Activated CD8-positive, alpha-beta memory T cell treated with anti-CD3 and anti-CD28 coated beads, Interleukin-2, amount 50 U/mL, for 48 hours (primary cell): Measurements from ENCODE around the gene UPB1.
"Not testable (repeated sequence)": the region's sequence is repeated elsewhere in the genome, so short reads cannot be mapped to it uniquely, and the experiment has no call there.

Source experiments
- DNase-seq: peaks from one replicate; pipeline ENCODE4 v3.0.0-alpha.2; 2020

UPB1 gene

DNA sequence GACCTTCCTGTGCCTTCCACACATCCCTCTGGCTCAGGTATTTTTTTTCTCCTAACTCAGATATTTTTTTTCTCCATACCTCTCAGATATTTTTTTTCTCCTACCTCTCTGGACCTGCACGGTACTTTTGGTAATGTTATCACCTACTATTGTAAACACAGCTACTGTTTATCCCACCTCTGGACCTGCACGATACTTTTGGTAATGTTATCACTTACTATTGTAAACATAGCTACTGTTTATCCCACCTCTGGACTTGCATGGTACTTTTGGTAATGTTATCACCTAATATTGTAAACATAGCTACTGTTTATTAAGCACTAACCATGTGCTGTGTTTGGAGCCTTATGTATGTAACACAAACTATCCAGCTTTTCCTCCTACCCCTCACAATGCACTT lies 12.1 kb upstream of the UPB1 start:
- DNase-seq: no peak

DNA sequence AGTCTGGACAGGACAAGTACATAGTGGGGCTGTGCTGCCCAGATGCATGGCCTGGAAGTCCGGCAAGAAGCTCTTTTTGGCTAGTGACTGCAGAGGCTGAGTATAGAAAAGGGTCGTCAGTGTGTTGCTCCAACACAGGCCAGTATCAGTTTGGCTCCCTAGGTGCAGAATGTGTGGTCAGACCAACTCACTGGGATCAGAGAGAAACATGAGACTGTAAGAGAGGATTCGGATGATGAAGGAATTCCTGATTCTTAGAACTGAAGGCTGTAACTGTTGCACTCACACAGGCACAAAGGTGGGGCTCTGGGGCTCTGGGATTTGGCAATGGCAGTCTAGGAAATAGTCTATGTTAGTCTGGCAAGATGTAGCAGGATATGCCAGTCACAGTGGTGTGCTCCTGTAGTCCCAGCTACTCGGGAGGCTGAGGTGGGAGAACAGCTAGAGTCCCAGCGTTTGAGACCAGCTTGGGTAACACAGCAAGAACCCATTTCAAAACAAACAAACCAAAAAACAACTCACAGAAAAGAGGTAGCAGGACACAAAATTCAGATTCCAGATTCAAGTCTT lies 11.1 kb upstream of the UPB1 start:
- DNase-seq: no peak

DNA sequence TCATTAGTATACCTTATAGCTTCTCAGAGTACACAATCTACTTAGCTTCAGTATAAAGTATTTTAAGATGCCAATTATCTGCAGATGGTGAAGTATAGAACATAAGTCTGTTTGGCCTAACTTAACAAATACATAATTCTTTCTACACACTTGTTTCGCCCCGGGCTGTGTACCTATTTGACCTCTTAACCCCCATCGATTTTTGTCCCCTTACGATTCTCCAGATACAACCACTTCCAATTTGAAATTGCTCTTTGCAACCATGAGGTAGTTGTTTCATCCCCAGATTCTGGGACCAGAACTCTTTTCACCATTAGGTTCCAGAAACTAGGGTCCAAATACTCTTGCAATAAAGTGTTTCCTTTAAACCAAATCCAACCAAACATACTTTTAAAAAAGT lies 10.0 kb upstream of the UPB1 start:
- DNase-seq: no peak

DNA sequence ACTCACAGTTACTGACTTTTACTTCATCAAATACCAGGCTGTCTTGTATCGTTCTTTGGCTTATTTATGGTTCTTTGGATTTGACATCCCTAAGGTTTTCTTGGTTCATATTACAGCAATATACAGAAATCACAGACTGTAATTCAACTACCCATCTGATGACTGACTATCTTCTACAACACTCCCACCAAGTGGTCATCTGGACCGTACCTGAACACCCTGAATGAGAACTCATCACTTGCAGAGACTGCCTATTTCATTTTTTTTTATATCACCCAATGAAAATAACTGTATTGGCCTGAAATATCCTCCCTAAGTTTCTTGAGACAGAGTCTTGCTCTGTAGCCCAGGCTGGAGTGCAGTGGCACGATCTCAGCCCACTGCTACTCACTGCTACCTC lies 9.5 kb upstream of the UPB1 start:
- no peak for DNase-seq

DNA sequence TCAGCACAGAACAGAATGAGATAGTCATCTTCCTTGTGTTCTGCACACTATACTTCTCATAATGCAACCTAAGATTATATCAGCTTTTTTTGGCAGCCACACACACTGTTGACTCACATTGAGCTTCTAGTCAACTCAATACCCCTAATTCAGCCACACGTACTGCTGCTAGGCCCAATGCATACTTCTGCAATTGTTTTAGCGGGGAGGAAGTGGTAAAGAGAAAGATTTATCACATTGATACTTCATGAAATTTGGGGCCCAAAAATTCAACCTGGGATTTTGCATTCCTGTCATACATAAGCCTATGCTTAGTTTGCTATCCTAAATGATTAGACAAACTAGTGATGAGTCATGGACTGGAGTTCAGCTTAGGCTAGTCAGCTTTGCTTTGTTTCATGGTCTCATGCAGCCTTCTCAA lies 8.6 kb upstream of the UPB1 start:
- no peak for DNase-seq

DNA sequence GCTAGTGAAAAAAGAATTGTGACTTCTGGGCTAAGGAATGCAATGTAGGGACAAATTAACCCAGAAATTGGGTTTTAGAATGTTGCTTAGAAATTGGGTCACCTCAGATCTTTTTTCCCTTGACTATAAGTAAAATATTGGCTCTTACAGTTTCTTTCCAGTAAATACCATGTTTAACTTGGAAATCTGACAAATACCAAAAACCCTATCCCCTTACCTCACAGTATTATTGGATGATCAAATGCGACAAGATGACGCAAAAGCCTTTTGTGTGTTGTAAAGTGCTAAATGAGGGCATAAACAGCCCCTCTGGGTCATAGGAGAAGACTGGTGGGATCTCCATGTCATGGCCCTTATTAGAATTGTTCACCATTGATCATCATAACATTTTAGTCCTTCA lies 6.1 kb upstream of the UPB1 start:
- no peak for DNase-seq

DNA sequence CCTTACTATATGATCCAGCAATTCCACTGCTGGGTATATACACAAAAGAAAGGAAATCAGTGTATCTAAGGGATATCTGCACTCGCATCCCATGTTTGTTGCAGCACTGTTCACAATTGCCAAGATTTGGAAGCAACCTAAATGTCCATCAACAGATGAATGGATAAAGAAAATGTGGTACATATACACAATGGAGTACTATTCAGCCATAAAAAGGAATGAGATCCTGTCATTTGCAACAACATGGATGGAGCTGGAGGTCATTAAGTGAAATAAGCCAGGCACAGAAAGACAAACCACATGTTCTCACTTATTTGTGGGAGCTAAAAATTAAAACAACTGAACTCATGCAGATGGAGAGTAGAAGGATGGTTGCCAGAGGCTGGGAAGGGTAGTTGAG lies 5.7 kb upstream of the UPB1 start:
- not testable (repeated sequence) for DNase-seq

DNA sequence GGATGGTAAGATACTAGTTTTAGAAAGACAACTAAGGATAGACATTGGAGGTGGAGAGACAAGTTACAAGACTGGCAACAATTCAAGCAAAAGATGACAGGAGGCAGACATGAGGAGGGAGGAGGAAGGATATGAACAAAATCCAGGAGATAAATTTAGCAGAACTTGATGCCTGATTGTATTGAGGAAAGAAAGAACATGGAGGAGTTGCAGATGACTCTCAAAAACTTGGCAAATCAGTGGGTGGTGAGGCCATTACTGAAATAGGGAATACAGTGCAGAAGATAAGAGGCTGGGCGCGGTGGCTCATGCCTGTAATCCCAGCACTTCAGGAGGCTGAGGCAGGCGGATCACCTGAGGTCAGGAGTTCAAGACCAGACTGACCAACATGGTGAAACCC lies 2.7 kb upstream of the UPB1 start:
- no peak for DNase-seq

DNA sequence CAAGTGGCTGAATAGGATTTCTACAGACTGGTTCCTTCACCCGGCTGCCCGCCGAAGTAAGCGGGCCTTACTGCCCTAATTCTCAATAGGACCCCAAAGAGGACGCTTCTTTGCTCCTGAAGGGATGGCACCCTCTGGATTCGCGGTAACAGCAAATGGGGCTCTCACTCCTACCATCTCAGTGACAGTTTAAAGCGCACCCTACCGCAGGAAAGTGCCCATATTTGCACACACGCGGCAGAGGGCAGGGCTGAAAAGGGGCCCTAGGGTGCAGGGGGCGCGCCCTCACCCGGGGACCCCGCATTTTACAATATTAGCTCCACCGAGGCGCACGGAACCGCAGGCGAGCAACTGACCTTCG lies 985 bp upstream of the UPB1 start:
- no peak for DNase-seq

DNA sequence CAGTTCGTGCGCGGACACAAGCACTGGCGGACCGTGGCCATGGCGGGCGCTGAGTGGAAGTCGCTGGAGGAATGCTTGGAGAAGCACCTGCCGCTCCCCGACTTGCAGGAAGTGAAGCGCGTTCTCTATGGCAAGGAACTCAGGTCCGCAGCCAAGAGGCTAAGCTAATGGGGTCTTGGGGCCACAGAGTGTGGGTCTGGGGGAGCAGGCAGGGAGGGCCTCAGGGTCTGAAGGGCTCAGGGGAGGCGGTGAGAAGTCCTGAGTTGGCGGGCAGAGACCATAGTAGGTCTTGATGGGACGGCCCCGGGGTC lies 188 bp downstream of the UPB1 start:
- DNase-seq: no peak

DNA sequence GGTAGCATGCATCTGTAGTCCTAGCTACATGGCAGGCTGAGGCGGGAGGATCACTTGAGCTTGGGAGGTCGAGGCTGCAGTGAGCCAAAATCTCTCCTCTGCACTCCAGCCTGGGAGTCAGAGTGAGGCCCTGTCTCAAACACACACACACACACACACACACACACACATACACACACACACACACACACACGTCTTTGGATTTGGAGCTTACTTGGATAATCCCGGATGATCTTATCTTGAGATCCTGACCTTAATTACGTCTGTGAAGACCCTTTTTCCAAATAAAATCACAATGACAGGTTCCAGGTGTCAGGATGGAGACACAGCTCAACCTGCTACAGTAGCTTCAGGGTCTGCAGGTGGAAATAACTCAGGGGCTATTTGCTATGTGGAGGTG lies 1.1 kb downstream of the UPB1 start:
- no peak for DNase-seq

DNA sequence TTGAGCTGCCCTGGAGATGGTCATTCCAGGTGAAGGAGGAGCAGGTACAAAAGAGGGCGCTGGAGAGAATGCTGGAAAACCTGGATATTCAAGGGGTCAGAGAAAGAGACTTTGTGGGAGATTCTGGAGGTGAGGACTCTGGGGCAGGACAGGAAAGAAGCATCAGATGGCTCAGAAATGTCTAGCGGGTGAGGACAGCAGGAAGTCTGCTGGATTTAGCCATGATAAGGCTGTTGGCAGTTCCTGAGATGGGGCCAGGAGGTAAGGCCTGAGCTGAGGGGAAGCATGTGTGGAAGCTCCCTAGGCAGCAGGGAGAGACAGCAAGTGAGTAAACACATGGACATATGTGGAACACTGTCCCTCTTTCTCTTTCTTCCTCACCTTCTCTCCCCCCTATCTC lies 1.5 kb downstream of the UPB1 start:
- no peak for DNase-seq

DNA sequence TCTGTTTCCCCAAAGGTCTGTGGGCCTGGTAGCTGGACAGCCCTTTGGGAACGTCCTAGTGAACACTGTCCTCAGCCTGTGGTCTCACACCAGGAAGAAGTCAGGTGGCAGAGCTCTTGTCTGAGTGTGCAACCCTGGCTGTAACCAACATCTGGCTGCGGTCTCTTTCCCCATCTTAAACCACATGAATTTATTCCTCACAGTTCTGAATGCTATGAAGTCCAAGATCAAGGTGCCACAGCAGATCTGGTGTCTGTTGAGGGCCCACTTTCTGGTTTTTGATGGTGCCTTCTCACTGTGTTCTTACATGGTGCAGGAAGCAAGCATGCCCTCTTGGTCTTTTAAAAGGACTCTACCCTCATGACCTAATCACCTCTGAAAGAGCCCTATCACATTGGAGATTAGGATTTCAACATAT lies 2.7 kb downstream of the UPB1 start:
- DNase-seq: no peak

DNA sequence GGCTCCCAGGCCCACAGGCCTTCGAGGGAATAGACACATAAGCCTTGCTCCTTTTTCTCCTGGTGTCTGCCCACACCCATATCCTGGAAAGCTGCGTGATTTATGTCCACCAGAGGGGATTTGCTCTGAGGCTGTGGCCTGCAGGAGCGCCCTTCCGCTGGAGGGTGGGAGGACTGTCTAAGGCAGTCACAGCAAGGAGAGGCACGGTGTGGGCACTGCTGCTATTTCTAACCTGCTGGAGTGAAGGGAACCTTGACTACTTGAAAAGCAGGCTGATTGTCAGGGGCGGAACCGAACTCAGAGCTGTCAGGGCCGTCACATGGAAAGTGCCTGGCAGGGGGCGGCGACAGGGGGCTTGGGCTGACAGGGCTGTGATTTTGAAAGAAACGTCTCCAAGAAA lies 3.7 kb downstream of the UPB1 start:
- DNase-seq: no peak

DNA sequence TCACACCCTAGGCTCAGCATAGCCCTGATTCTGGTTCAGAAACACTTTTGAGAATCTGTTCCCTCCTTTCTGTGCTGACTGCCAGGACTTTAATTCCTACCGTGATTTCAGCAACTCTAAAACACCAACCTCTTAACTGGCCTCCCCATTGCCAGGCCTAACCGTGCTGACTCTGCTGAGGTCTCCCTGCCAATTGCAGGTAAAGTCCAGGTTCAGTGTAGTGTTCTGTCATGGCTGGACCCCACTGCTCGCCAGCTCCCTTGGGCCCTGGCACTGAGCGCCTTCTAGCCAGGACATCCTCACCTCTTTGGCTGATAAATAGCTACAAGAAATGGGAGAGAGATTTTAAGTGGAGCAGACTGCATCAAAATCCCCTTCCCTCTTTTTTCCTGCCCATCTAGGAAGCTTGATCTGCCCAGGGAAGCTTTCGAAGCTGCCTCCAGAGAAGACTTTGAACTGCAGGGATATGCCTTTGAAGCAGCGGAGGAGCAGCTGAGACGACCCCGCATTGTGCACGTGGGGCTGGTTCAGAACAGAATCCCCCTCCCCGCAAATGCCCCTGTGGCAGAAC lies 4.7 kb downstream of the UPB1 start:
- no peak for DNase-seq

DNA sequence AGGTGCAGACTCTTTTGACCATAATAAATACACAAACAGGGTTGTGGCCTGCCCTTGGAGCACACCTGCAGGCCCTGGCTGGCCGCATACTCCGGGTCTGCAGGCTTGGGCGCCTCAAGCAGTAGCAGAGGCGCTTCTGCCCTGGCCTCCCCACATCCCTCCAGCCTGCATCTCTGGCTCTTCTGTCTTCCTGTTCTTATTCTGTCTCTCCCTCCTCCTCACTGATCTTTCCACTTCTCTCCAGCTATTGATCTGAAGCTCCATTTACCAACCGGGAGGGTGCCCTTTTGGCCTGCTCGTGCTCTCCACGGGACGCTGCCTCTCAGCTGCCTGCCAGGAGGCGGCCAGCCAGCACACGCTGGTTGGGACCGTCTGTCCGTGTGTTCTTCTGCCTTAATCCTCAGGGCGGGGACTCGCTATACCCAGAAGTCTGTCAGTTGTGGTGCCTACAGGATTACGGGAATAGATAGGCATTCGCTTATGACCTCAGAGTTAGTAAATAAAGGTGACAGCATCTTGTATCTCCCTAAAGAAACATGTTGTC lies 5.2 kb downstream of the UPB1 start:
- no peak for DNase-seq

DNA sequence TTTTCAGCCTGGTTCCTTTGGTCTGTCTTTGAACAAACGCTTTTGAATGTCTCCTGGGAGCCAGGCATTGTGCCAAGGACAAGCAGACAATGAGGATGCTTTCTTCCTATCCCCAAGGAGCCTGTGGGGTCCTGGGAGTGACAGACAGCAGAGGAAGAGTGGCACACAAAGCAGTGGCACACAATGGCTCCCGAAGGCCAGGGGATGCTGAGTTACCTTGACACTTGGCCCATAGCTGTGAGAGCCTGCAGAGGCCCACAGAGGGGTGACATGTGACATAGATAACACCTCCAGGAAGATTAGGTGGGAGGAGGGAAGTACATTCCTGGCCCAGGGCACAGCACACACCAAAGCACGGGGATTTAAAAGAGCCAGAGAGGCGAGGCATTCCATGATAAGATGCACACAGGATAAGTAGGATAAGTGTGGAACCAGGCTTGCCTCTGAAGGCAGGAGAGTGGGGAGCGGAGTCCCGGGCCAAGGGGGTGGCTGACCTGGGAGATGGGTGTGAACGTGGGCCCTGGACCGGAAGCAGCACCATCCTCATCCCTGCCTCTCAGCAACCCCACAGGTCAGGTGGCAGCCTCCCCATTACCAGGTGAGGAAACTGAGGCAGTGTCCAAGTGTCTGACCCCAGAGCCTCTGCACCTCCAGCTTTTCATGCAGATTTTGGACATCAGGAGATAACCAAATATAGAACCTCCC lies 6.3 kb downstream of the UPB1 start:
- no peak for DNase-seq

DNA sequence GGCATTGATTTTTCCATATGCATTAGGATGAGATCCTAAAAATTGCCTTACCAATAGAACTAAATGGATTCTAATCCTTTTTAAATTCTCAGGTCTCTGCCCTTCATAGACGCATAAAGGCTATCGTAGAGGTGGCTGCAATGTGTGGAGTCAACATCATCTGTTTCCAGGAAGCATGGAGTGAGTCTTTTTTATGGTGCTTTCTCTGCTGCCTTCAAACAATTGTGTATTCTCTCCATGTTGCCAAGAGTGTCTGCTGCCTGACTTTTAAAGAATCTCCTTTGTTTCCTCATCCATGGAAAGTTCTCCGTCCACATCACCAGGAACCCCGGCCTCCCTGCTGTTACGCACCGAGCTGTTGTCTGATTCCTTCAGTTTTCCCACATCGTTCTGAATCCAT lies 6.9 kb downstream of the UPB1 start:
- no peak for DNase-seq

DNA sequence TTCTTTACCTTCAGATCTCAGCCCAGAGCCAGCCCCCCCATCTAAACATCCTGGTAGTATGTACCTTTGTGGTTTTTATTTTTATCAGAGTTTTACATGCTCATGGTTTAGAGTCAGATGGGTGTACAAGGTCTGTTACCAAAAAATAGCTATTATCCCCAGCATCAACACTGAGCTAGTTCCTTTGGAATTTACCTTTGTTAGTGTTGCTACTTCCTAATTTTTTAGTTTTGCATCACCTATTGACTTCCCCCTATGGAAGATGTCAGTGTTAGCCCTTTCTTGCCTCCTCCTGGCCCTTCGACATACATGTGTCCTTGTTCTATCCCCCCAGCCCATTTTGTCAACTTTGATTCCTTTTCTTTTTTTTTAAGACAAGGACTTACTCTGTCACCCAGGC lies 7.4 kb downstream of the UPB1 start:
- DNase-seq: no peak

DNA sequence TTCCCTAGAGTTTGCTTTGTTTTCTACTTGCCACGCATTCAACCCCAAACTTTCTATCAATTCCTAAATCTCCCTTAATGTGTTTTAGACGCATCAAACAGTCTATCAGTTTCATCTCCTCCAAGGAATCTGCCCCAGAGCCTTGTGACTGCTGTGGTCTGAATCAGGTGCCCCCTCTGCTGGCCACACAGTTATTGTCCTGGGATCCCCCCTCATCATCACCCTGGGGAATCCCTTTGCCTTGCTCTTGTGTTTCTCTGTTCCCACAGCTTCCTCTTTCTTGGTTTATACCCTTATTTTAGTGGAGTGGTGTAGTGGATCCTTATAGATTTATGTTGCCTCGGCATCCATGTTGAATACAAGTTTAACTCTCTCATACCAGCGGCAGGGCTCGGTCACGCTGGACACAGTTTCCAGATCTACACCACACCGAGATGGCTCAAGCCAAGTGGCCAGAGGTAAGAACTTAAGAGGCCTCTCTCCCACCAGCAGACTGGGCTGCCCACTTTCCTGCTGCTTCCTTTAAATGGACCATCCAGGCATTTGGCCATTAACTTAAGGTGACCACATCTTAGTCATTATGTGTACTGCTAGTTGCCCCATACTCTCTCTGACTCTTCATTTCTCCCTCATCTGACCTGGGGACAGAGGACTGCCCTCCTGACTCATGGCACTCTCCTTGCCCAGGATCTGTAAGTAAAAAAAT lies 8.2 kb downstream of the UPB1 start:
- DNase-seq: peak; percentile 76

DNA sequence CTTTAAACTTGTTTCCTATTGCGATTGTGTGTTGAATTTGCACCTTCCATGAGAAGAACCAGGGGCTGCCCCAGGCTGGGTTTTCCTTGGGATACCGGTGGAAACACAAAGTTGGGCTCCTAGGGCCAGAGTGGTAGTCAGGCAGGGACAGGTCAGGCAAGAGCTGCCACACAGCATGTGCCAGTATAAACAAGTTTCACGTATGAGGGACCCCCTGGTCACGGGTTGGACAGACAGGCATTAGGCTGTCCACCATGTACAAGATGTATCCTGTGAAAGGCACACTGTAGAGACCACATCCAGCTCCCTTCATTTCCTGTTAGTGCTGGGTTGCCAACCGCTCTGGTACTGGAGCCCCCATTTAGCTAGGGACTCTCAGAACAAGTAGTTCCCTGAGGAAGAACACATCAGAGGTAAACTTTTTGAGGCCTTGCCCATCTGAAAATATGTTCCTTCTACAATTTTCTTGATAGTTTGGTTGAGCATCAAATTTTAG lies 8.8 kb downstream of the UPB1 start:
- no peak for DNase-seq

DNA sequence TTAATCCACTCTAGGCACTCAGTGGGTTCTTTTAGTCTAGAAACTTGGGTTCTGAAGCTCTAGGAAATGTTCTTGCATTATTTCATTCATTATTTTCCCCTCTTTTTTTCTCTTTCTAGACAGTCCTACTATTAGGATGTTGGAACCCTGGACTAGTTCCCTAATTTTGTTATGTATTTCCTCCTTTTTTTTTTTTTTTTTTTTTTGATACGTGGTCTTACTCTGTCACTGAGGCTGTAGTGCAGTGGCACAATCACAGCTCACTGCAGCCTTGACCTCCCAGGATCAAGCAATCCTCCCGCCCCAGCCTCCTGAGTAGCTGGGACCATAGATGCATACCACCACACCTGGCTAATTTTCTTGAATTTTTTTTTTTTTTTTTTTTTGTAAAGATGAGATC lies 9.4 kb downstream of the UPB1 start:
- DNase-seq: no peak

DNA sequence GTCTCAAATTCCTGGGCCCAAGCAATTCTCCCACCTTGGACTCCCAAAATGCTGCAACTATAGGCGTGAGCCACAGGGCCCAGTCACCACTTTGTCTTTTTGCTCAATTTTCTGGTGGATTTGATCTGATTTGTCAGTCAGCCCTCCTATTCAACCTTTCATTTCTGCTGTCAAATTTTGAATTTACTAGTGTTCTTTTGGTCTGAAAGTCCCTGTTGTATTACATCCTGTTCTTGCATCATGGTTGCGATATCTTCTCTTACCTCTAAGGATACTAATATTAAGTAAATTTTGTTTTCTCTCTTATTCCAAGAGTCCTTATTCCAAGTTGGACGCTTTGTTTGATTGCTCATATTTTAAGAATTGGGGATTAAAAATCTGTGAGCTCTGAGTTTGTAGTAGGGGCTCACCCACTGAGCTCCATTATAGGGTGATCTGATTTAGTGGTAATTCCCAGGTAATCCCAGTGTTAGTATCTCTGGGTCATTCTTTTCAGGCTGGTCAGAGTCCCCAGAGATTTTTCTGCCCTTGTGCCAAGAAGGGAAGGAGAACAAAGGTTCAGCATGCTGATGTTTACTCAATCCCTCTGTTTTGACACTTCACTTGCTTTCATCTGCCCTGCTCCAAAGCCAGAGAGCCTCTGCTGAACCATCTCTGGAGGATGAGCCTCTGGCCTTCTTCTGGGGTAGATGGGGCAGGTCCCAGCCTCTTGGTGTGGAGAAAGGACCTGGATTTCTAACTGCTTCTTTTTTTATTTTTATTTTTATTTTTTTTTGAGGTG lies 10.0 kb downstream of the UPB1 start:
- no peak for DNase-seq
